Right lobe of liver (tissue), 6 donors: ENCODE results near the gene ANGPTL2. TPM values are rescaled to one million over a fixed set of nuclear protein-coding genes. Genes with fewer than 3 reads are reported as not detected.

ENCODE experiments used
- ATAC-seq, 4 donors: fragments of 200-7000 bp; cut with Tn5 transposase; one replicate each; pipeline ENCODE4 v1.9.1; 2020; ENCODE audit warnings: mild to moderate bottlenecking in 4 of 4, moderate library complexity in 4 of 4
- DNase-seq, 3 donors: peaks; one replicate each; pipeline ENCODE4 v3.0.0-alpha.2; 2020
- H3K27ac ChIP-seq, 3 donors: fragments of 200-600 bp; one replicate each; pipeline ENCODE4 v1.8.0; 2022
- H3K27me3 ChIP-seq, 2 donors: fragments of 200-600 bp; one replicate each; pipeline ENCODE4 v1.8.0; 2022
- H3K36me3 ChIP-seq, 4 donors: fragments of 200-600 bp; sonication (generic) in 1 of 4; one replicate each; pipeline versions ENCODE4 v1.5.1 to v1.8.0; 2017 to 2022; ENCODE audit warnings: control low read depth in 1 of 4
- H3K4me1 ChIP-seq, 4 donors: fragments of 200-600 bp; sonication (generic) in 1 of 4; one replicate each; pipeline versions ENCODE4 v1.5.1 to v1.8.0; 2017 to 2022; ENCODE audit warnings: control low read depth in 1 of 4
- H3K4me3 ChIP-seq, 3 donors: fragments of 200-600 bp; one replicate each; pipeline ENCODE4 v1.8.0; 2022
- H3K9me3 ChIP-seq, 4 donors: fragments of 200-600 bp; sonication (generic) in 1 of 4; one replicate each; pipeline versions ENCODE4 v1.5.1 to v1.8.0; 2017 to 2022; ENCODE audit warnings: control low read depth in 1 of 4
- CTCF ChIP-seq, 4 donors: fragments of 200-600 bp in 3 of 4; fragments of 450-650 bp in 1 of 4; IDR thresholded peaks; one replicate each; pipeline versions ENCODE4 v1.5.1 to v1.8.0; 2016 to 2022; ENCODE audit warnings: antibody characterized with exemption in 4 of 4, mild to moderate bottlenecking in 2 of 4
- POLR2A ChIP-seq: fragments of 450-650 bp; IDR thresholded peaks from one replicate; pipeline ENCODE4 v1.6.1; 2017; ENCODE audit warnings: antibody characterized with exemption, mild to moderate bottlenecking
- WGBS: methylation state at CpG from one replicate; pipeline ENCODE4 v1.1.6; 2018; ENCODE audit warnings: low coverage, low lambda C conversion rate; ENCODE audit not compliant: insufficient coverage; ENCODE audit errors: missing lambda C conversion rate; 5-methylcytosine and 5-hydroxymethylcytosine counted together
- intact Hi-C, 2 donors: fragments of 100-400 bp; cut with DNase I; formaldehyde crosslinking; loops; one replicate each; pipeline versions ENCODE4 v1.11.2 to v1.14.1; 2022
- total RNA-seq, 6 experiments: library from RNA; depleted of rRNA in 2 of 6; stranded (reverse); fragments of >200 nt in 2 of 6; fragmentation: NEBNext Ultra II Directional in 3 of 6; extraction: Animal tissue kit (Norgen Biotek cat#: 25700) in 3 of 6; gene quantifications; one replicate each; pipeline versions ENCODE4 v1.1.0 to v1.2.4, GENCODE V29; 2016 to 2023
- donor health status: DM: no; HTN: yes; CAD: no.
- donor health status: DM: no; HTN: no; CAD: no.
- donor health status: DM: no; HTN: no; CAD: no.
- donor health status: DM: no; HTN: yes; CAD: no.
- donor health status: DM: no; HTN: yes; CAD: no.

The ANGPTL2 gene
- total RNA-seq, 6 experiments from 2014 or later = 2.1 to 6.3 (median 3.0) TPM

- Histone ChIP-seq H3K27me3 (no peaks in the 10 kb centered on the region), H3K9me3 (no peaks in the 10 kb centered on the region), H3K27ac (no peak overlapping the region), H3K4me3 (no peak overlapping the region), H3K4me1 (no peaks in the 10 kb centered on the region), H3K36me3 (no peaks in the 10 kb centered on the region)
- no peak for TF ChIP-seq CTCF (IDR thresholded peaks at IDR 0.05)
- TF ChIP-seq POLR2A = no peak
- DNase-seq (no peak), ATAC-seq (no peak)
- intact Hi-C loops = no loop called here
- 82% methylated on average over 4 of the region's 5 CpGs for WGBS
Observed at GRCh38 chr9:127114606-127115005, 7.8 kb downstream of the ANGPTL2 start.

- no peaks in the 10 kb centered on the region for H3K4me1 ChIP-seq
- no peaks in the 10 kb centered on the region for H3K27me3 ChIP-seq
- intact Hi-C loops = no loop called here
- WGBS = 79% methylated on average over 7 of the region's 10 CpGs
- H3K36me3 ChIP-seq = no peaks in the 10 kb centered on the region
- no peak overlapping the region for H3K4me3 ChIP-seq
- DNase-seq = no peak
- no peaks in the 10 kb centered on the region for H3K9me3 ChIP-seq
- TF ChIP-seq CTCF (IDR thresholded peaks at IDR 0.05) = no peak
- TF ChIP-seq POLR2A = no peak
- ATAC-seq = no peak
- no peak overlapping the region for H3K27ac ChIP-seq
Observed at GRCh38 chr9:127113191-127113972, 9.1 kb downstream of the ANGPTL2 start.

GRCh38 chr9:127112735-127113161 lies 9.7 kb downstream of the ANGPTL2 start:
- intact Hi-C loops = no loop called here
- Histone ChIP-seq H3K4me1 (no peaks in the 10 kb centered on the region), H3K9me3 (no peaks in the 10 kb centered on the region), H3K4me3 (no peak overlapping the region), H3K36me3 (no peaks in the 10 kb centered on the region), H3K27me3 (no peaks in the 10 kb centered on the region), H3K27ac (no peak overlapping the region)
- no peak for DNase-seq
- WGBS = 86% methylated on average over 2 of the region's 3 CpGs
- TF ChIP-seq POLR2A = no peak
- no peak for TF ChIP-seq CTCF (IDR thresholded peaks at IDR 0.05)
- no peak for ATAC-seq

- peak in 1 of 4 donors; percentile 12 for ATAC-seq
- Histone ChIP-seq H3K4me1 (no peaks in the 10 kb centered on the region), H3K4me3 (no peak overlapping the region), H3K36me3 (no peaks in the 10 kb centered on the region), H3K9me3 (no peaks in the 10 kb centered on the region), H3K27me3 (no peaks in the 10 kb centered on the region), H3K27ac (no peak overlapping the region)
- no peak for DNase-seq
- no CpG with 5 or more reads among the region's 7 CpGs for WGBS
- TF ChIP-seq CTCF (IDR thresholded peaks at IDR 0.05) = no peak
- no peak for TF ChIP-seq POLR2A
- intact Hi-C loops = no loop called here
Observed at GRCh38 chr9:127112056-127112455, 10.4 kb downstream of the ANGPTL2 start.
